ENCODE data around the gene LRRN1. TPM values are rescaled to one million over a fixed set of nuclear protein-coding genes. Genes with fewer than 3 reads are reported as not detected.

The LRRN1 gene
- total and polyA plus RNA-seq, 9 of the 15 experiments (the other 6 are each of a cell fraction or from before 2014, with no cell fraction given): 0.11 TPM; not detected in 8

DNA sequence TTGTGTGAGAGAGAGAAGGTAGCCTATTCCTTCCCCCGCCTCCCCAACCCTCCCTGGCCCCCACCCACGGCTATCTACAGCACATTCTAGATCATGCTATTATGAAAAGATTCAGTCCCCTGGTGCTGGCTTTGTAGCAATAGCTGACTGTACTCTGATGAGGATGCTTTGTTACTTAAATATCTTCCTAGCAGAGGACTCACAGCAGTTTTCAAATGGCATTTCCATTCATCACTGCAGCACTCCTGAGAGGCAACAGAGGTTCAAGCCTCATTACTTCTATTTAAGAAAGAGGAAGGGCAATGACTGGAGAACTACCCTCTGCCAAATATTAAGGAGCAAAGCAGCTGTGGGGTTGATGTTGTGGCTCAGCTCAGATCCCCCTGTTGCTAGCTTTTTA, 61.0 kb downstream of the LRRN1 start:
- 0% methylated on average over 2 of the region's 2 CpGs for WGBS (ENCODE audit: insufficient coverage, low coverage, missing lambda C conversion rate)
- H3K79me2 ChIP-seq (ENCODE audit: control insufficient read depth, insufficient read depth, low read length): no peaks in the 10 kb centered on the region
- no peak overlapping the region for H3K4me2 ChIP-seq (ENCODE audit: insufficient read depth, low read length)
- in situ Hi-C loops (cut with MboI): no loop called here
- FAIRE-seq (no peak), DNase-seq (ENCODE audit: extremely low read depth in 1 of 4, low spot score in 3 of 4) (no peak), ATAC-seq (no peak)
- H3K9ac ChIP-seq (ENCODE audit: insufficient read depth in 1 of 2, low read depth in 2 of 2, low read length in 2 of 2): no peak overlapping the region
- ChIA-PET POLR2A (no interaction called here), CTCF (ENCODE audit: low intra/inter-chr PET ratio) (no interaction called here)
- no peaks in the 10 kb centered on the region for H3K36me3 ChIP-seq (ENCODE audit: control insufficient read depth, insufficient read depth, low read length)
- TF ChIP-seq DACH1 (IDR thresholded peaks at IDR 0.05; ENCODE audit: partially characterized antibody): no peak
- no peak for TF ChIP-seq KDM1A (IDR thresholded peaks at IDR 0.05)
- TF ChIP-seq ZKSCAN8 (CRISPR knock-in tag; IDR thresholded peaks at IDR 0.05): no peak
- no peak for TF ChIP-seq SMAD3 (CRISPR knock-in tag; conservative IDR thresholded peaks at IDR 0.05)
- no peak for TF ChIP-seq ZNF12 (CRISPR knock-in tag; IDR thresholded peaks at IDR 0.05)
- TF ChIP-seq CBX3 (IDR thresholded peaks at IDR 0.05; ENCODE audit: borderline replicate concordance in 1 of 2, low read length in 2 of 2): no peak
- no peak for TF ChIP-seq CREBBP (IDR thresholded peaks at IDR 0.05; ENCODE audit: low read depth, low read length)
- TF ChIP-seq, protein P1, sequence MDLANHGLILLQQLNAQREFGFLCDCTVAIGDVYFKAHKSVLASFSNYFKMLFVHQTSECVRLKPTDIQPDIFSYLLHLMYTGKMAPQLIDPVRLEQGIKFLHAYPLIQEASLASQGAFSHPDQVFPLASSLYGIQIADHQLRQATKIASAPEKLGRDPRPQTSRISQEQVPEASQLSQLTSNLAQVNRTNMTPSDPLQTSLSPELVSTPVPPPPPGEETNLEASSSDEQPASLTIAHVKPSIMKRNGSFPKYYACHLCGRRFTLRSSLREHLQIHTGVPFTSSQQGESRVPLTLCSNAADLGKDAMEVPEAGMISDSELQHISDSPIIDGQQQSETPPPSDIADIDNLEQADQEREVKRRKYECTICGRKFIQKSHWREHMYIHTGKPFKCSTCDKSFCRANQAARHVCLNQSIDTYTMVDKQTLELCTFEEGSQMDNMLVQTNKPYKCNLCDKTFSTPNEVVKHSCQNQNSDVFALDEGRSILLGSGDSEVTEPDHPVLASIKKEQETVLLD (IDR thresholded peaks at IDR 0.05): no peak
- TF ChIP-seq CCAR2 (IDR thresholded peaks at IDR 0.05; ENCODE audit: low read depth, low read length): no peak
- H4K20me1 ChIP-seq (replicated peaks; ENCODE audit: control insufficient read depth, insufficient read depth, low read length): no peaks in the 10 kb centered on the region
- no TSS peak for BruUV-seq (replicated peaks)
- H3K27me3 ChIP-seq (ENCODE audit: control insufficient read depth in 2 of 2, insufficient read depth in 2 of 2, low read length in 2 of 2): no peaks in the 10 kb centered on the region
- H3K27ac ChIP-seq (ENCODE audit: extremely low read depth, low read depth, low read length): no peak overlapping the region
- no peaks in the 10 kb centered on the region for H3K4me1 ChIP-seq (replicated peaks in 1 of 2; ENCODE audit: control insufficient read depth in 2 of 2, insufficient read depth in 2 of 2, low read length in 2 of 2)
- H3K9me1 ChIP-seq (ENCODE audit: control insufficient read depth, insufficient read depth, low read length): no peaks in the 10 kb centered on the region
- intact Hi-C loops (cut with micrococcal nuclease): no loop called here
- H3K9me3 ChIP-seq (replicated peaks; ENCODE audit: control insufficient read depth, insufficient read depth, low read depth, low read length): 0 out of 2 replicates have a peak, but pooled peaks cover 5% of the 10 kb centered on the region
- H3K4me3 ChIP-seq: no peak overlapping the region
- H2AFZ ChIP-seq (ENCODE audit: low read depth, low read length): no peak overlapping the region
